MM.1S (cell line): ENCODE measurements around the gene EIF3CL.
"Not testable (repeated sequence)": the region's sequence is repeated elsewhere in the genome, so short reads cannot be mapped to it uniquely, and the experiment has no call there.

Source experiments
- EZH2 ChIP-seq: fragments of 300-600 bp; sonication (generic); optimal IDR thresholded peaks from 2 replicates; pipeline ENCODE3; 2017; ENCODE audit warnings: low read depth, mild to moderate bottlenecking, antibody characterized with exemption, low read length, mixed read lengths
- TF ChIP-seq, protein P1 (sequence below): fragments of 300-600 bp; sonication (generic); IDR thresholded peaks from 2 replicates; pipeline ENCODE4 v1.5.1; 2016; ENCODE audit warnings: antibody characterized with exemption, low read length, mixed read lengths

DNA sequence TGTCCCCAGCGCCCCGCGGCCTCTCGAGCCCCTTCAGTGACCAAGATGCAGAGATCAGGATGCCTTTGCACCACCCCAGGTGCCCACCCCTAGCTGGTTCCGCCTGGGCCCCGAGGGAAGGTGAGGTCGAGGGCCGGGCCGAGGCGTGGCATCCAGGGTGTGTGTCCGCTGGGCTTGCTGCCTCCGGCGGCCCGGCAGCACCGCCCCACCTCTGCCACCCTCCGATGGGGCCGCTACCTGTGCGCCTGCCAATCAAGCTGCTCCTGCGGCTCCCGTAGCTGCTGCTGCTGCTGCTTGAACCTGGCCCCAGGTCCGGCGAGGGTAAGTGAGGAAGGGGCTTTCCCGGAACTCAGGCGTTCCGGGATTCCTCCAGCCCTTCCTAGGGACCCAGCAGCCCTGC is 29.4 kb downstream of the EIF3CL start:
- TF ChIP-seq, protein P1, sequence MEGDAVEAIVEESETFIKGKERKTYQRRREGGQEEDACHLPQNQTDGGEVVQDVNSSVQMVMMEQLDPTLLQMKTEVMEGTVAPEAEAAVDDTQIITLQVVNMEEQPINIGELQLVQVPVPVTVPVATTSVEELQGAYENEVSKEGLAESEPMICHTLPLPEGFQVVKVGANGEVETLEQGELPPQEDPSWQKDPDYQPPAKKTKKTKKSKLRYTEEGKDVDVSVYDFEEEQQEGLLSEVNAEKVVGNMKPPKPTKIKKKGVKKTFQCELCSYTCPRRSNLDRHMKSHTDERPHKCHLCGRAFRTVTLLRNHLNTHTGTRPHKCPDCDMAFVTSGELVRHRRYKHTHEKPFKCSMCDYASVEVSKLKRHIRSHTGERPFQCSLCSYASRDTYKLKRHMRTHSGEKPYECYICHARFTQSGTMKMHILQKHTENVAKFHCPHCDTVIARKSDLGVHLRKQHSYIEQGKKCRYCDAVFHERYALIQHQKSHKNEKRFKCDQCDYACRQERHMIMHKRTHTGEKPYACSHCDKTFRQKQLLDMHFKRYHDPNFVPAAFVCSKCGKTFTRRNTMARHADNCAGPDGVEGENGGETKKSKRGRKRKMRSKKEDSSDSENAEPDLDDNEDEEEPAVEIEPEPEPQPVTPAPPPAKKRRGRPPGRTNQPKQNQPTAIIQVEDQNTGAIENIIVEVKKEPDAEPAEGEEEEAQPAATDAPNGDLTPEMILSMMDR = not testable (repeated sequence)
- not testable (repeated sequence) for TF ChIP-seq EZH2
